Measurements from ENCODE around the gene GPR85. TPM values are rescaled to one million over a fixed set of nuclear protein-coding genes. Genes with fewer than 3 reads are reported as not detected.

The GPR85 gene
- total and polyA plus RNA-seq, 4 donors, result 0.13 to 1.7 (median 0.42) TPM

DNA sequence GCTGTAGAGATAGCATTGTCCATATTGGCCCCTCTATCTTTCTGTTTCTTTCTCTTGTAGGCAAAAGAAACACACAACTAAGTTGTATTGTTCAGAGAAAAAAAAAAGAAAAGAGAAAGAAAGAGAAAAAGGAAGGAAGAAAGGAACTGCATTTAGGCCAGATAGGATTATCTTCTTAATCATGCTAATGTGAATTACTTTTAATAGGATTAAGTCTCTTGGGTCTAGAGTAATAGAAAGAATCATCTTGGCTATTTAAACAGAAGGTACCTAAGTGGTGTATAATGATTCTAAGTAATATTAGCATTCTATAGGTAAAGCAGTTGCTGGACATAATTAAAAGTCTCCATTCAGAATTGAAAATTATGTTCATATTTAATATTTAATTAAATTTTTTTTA lies 42.2 kb downstream of the GPR85 start:
- Histone ChIP-seq H3K36me3 (ENCODE audit: control insufficient read depth in 4 of 4, insufficient read depth in 3 of 4, low read depth in 1 of 4, low read length in 3 of 4) (no peaks in the 10 kb centered on the region), H3K4me1 (ENCODE audit: control insufficient read depth in 4 of 4, insufficient read depth in 4 of 4, low read length in 3 of 4) (no peaks in the 10 kb centered on the region), H3K9me3 (ENCODE audit: control insufficient read depth in 4 of 4, low read length in 3 of 4) (peaks cover 0 to 3% (median 0%) of the 10 kb centered on the region in 4 donors), H3K27ac (ENCODE audit: low read depth in 1 of 2, low read length in 2 of 2) (no peak overlapping the region), H3K4me3 (ENCODE audit: low read depth in 1 of 3, low read length in 3 of 3) (no peak overlapping the region), H3K9ac (ENCODE audit: low read depth in 1 of 2, low read length in 2 of 2) (no peak overlapping the region), H3K27me3 (ENCODE audit: control insufficient read depth in 4 of 4, insufficient read depth in 4 of 4, low read length in 3 of 4) (no peaks in the 10 kb centered on the region)
- no peak for DNase-seq (ENCODE audit: low spot score)
- no peak for TF ChIP-seq EGR1 (IDR thresholded peaks at IDR 0.05; ENCODE audit: low read depth in 2 of 2)
- TF ChIP-seq NR2F2 (IDR thresholded peaks at IDR 0.05), result no peak
- TF ChIP-seq FOXA1 (IDR thresholded peaks at IDR 0.05), result no peak
- no peak for TF ChIP-seq YY1 (IDR thresholded peaks at IDR 0.05)
- no peak for TF ChIP-seq RAD21 (IDR thresholded peaks at IDR 0.05)
- TF ChIP-seq, protein P1, sequence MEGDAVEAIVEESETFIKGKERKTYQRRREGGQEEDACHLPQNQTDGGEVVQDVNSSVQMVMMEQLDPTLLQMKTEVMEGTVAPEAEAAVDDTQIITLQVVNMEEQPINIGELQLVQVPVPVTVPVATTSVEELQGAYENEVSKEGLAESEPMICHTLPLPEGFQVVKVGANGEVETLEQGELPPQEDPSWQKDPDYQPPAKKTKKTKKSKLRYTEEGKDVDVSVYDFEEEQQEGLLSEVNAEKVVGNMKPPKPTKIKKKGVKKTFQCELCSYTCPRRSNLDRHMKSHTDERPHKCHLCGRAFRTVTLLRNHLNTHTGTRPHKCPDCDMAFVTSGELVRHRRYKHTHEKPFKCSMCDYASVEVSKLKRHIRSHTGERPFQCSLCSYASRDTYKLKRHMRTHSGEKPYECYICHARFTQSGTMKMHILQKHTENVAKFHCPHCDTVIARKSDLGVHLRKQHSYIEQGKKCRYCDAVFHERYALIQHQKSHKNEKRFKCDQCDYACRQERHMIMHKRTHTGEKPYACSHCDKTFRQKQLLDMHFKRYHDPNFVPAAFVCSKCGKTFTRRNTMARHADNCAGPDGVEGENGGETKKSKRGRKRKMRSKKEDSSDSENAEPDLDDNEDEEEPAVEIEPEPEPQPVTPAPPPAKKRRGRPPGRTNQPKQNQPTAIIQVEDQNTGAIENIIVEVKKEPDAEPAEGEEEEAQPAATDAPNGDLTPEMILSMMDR (IDR thresholded peaks at IDR 0.05; ENCODE audit: low read depth, low read length, missing input control), result no peak
- TF ChIP-seq, protein P2, sequence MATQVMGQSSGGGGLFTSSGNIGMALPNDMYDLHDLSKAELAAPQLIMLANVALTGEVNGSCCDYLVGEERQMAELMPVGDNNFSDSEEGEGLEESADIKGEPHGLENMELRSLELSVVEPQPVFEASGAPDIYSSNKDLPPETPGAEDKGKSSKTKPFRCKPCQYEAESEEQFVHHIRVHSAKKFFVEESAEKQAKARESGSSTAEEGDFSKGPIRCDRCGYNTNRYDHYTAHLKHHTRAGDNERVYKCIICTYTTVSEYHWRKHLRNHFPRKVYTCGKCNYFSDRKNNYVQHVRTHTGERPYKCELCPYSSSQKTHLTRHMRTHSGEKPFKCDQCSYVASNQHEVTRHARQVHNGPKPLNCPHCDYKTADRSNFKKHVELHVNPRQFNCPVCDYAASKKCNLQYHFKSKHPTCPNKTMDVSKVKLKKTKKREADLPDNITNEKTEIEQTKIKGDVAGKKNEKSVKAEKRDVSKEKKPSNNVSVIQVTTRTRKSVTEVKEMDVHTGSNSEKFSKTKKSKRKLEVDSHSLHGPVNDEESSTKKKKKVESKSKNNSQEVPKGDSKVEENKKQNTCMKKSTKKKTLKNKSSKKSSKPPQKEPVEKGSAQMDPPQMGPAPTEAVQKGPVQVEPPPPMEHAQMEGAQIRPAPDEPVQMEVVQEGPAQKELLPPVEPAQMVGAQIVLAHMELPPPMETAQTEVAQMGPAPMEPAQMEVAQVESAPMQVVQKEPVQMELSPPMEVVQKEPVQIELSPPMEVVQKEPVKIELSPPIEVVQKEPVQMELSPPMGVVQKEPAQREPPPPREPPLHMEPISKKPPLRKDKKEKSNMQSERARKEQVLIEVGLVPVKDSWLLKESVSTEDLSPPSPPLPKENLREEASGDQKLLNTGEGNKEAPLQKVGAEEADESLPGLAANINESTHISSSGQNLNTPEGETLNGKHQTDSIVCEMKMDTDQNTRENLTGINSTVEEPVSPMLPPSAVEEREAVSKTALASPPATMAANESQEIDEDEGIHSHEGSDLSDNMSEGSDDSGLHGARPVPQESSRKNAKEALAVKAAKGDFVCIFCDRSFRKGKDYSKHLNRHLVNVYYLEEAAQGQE (IDR thresholded peaks at IDR 0.05), result no peak
- no peak for TF ChIP-seq HNF4G (IDR thresholded peaks at IDR 0.05)
- TF ChIP-seq, protein P3, sequence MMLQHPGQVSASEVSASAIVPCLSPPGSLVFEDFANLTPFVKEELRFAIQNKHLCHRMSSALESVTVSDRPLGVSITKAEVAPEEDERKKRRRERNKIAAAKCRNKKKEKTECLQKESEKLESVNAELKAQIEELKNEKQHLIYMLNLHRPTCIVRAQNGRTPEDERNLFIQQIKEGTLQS (IDR thresholded peaks at IDR 0.05), result no peak
- TF ChIP-seq JUND (IDR thresholded peaks at IDR 0.05), result no peak
- TF ChIP-seq SP1 (IDR thresholded peaks at IDR 0.05), result no peak
- TF ChIP-seq TAF1 (conservative IDR thresholded peaks at IDR 0.05), result no peak
- no peak for TF ChIP-seq GABPA (IDR thresholded peaks at IDR 0.05 in 1 of 2, conservative IDR thresholded peaks at IDR 0.05 in 1 of 2)
- TF ChIP-seq, protein P4, sequence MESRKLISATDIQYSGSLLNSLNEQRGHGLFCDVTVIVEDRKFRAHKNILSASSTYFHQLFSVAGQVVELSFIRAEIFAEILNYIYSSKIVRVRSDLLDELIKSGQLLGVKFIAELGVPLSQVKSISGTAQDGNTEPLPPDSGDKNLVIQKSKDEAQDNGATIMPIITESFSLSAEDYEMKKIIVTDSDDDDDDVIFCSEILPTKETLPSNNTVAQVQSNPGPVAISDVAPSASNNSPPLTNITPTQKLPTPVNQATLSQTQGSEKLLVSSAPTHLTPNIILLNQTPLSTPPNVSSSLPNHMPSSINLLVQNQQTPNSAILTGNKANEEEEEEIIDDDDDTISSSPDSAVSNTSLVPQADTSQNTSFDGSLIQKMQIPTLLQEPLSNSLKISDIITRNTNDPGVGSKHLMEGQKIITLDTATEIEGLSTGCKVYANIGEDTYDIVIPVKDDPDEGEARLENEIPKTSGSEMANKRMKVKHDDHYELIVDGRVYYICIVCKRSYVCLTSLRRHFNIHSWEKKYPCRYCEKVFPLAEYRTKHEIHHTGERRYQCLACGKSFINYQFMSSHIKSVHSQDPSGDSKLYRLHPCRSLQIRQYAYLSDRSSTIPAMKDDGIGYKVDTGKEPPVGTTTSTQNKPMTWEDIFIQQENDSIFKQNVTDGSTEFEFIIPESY (IDR thresholded peaks at IDR 0.05), result no peak
- TF ChIP-seq FOXA2 (IDR thresholded peaks at IDR 0.05), result no peak
- no peak for TF ChIP-seq RXRA (IDR thresholded peaks at IDR 0.05)
- no peak for TF ChIP-seq HNF4A (conservative IDR thresholded peaks at IDR 0.05)
- TF ChIP-seq, protein P5, sequence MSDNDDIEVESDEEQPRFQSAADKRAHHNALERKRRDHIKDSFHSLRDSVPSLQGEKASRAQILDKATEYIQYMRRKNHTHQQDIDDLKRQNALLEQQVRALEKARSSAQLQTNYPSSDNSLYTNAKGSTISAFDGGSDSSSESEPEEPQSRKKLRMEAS (IDR thresholded peaks at IDR 0.05), result no peak
